HG02763 (cell line): ENCODE measurements around the gene KCNIP4.

Experiments used
- ATAC-seq: cut with Tn5 transposase; IDR thresholded peaks from one replicate; pipeline ENCODE4 v1.9.1; 2021; ENCODE audit warnings: mild to moderate bottlenecking, moderate library complexity; ENCODE audit not compliant: unreplicated experiment

KCNIP4 gene

DNA sequence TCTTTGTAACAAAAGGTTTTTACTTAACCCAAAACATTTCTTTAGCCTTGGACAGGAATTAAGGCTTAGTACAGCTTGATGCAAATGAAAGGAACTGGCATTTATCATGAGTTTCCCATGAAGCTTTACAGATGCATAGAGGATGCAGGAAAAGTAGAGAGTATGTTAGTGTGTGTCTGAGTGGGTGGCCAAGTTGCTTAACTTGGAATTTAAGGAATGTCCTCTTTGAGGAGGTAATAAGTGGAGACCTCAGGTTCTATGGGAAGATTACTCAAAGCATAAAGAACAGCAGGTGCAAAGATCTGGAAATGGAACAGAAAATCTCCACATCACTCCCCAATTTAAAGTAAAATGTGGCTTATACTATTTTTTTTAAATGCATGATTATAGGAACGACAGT is 457.9 kb downstream of the KCNIP4 start:
- ATAC-seq = no peak

DNA sequence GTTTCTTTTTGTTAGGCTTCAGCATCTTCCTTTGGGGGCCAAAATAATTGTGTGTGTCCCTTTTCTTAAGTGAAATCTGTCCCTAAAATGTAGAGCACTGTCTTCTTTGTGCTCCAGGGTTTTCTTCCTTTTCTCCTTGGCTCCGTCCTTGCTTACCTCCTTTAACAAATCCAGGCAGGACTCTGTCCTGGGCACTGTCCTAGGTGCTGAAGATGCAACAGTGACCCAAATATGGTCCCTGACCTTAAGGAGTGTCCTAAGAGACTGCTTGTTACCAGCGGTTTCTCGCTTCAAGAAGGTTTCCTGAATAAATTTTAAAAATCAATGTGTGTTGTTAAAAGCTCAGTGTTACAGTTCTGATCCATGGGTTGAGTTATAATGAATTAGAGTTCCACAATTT is 471.8 kb downstream of the KCNIP4 start:
- ATAC-seq = no peak

DNA sequence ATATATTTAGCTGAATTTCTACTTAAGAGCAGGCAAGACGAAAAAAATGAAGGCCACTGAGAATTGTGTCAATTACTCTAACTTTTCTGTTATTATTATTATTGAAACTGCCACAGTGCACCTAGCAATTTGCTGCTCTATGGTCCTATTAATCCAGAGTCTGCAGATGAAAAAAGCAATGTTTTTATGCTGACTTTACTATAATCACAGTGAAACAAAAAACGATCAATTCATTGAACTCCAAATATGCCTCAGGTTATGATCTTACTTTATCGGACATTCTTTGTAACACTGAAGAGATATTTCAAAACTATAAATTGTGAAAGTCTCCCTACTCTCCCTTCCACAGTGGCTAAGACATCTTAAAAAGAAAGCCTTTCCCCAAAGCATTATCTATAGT is 474.4 kb downstream of the KCNIP4 start:
- ATAC-seq = no peak

DNA sequence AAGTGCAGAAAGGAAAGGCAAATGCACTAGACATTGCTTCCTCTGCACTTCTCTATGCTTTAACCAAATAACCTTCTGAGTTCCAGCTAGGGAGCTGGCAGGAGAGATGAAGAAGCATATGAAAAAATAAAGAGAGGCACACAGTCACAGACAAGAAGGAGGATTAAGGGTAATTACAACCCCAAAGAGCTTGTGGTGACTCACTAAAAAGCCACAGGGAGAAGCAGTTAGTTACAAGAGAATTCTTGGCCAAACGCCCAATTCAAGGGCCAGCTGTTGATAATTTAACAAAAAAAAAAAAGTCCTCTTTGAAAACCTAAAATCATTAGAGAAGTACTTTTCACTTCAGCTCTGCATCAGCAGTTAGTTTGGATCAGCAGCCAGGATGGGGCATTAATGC is 478.0 kb downstream of the KCNIP4 start:
- no peak for ATAC-seq

DNA sequence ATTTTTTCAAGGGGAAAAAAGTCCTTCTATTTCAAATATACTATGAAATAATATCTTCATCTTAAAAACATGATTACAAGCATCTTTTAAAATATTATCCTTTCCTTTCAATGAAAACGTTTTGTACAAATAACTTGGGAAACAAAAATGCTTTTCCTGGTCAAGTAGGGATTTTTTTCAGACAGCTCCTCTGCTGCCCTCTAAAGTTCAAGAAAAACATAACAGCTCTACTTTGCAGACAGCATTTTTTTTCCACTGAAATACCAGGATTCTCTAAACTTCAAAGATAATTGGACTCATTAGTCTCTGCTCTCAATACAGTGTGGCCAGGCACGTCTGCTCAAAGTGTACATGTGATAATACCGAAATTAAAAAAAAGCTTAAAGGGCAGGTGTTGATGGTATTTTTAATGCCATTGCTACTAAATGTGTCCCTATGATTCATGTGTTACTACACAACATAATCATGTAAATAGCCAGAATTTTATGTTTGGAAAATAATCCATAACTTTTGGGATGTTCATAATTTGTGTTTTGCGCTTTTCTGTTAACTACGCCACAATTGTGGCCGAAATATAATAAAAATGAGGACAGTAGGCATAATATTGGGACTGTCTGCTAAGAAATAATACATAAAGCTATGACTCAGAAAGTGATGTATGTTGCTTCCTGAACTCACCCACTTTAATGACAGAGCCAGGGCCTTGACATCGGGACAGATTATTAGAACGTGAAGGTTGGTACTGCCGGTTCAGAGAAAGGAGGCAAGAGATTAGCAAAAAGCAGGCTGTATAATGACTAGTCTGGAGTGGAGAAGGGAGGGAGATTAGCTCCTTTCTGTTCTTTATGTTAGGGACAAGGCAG is 478.9 kb downstream of the KCNIP4 start:
- no peak for ATAC-seq

DNA sequence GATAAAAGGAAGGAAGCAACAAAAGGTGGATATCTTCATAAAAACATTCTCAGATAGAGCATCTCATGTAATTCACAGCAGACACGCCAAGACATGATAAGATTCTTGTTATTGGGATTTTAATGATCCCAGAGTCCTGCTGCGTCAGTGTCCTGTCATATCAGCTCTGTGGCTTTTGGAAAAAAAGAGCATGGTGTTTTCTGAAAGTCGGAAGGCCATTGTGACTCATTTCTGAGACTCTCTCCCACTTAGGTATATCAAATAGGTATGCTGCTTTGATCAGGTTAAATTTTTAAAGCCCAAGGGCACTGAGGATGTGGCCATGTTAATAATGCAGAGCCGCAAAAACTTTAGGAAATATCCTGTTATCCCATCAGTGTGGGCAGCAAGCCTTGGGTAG is 481.0 kb downstream of the KCNIP4 start:
- ATAC-seq = no peak

DNA sequence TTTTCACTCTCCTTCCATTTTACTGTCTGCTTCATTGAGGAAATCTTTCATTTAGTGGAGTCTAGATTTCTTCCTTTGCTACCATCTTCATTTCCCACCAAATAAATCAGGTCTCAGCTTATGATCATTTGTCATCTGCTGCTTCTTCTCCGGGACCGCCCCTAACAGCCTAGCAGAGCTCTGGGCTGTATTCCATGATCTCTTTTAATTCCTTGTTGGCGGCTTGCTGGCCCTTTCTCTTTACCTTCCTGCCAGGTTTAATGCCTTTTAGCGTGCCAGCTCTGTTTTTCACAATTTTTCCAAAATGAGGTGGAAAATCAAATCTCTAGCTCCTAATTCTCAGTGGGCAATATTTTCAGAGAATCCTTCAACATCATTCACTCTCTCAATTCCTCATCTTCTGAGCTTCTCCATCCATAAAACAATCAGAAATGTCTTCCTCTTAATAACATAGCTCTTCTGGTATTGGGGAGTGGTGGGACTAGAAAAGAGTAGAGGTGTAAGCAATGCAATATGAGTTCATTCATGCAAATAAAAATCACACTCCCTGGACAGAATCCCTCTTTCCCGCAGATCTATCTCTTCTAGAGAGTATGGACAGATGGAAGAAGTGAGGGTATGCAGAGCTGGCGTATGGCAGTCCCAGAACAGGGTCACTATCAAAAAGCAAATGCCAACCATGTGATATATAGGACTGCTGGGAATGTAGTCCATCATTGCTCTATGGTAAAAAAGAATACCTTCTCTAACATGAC is 491.3 kb downstream of the KCNIP4 start:
- ATAC-seq = no peak

DNA sequence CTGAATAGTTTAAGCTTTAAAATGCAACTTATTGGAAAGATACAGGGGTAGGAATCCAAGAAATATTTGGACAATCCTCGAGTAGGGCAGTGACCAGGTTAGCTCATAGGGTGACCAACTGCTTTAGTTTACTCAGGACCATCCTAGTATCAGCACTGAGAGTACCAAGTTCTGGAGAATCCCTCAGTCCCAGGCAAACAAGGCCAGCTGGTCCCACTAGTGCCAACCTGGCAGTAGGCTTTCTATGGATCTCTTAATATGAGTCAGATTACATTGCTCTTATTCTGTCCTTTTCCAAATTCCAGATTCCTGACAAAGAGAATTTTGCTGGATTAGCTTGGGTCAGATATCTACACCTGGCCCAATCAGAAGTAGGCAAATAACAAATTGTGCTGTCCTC is 493.7 kb downstream of the KCNIP4 start:
- ATAC-seq = no peak

DNA sequence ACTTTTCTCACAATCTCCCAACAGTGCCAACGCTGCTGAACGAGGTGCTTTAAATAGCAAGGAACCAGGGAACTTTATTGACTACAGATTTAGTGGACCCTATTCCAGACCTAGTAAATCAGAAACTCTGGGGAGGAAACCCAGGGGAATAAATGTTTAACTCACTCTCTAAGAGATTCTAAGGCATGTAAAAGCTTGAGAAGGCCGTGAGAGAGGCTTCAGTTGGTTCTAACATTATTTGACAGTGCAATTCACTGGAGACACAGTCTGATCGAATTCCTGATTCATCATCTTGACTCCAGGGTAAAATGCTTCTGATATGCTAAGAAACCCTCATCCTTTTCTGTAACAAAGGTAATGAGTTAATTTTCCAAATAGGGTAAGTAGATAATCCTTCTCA is 494.4 kb downstream of the KCNIP4 start:
- ATAC-seq = no peak

DNA sequence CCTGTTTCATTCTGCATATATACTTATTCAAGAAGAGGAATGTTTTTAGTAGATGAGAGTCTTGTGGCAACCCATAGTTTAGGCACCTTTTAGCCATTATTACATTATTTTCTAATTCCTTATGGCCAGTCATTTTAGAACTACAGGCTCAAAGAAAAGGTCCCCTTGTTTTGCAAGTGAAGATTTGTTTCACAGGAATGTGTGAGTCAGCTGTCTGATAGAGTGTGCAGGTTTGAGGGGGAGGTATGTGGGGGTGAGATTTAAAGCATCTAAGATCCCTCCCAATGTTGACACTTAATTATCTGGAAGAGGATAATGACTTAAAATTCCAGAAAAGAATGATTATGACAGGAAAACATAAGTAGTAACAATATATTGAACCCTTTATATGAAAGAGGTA is 495.6 kb downstream of the KCNIP4 start:
- ATAC-seq = no peak

DNA sequence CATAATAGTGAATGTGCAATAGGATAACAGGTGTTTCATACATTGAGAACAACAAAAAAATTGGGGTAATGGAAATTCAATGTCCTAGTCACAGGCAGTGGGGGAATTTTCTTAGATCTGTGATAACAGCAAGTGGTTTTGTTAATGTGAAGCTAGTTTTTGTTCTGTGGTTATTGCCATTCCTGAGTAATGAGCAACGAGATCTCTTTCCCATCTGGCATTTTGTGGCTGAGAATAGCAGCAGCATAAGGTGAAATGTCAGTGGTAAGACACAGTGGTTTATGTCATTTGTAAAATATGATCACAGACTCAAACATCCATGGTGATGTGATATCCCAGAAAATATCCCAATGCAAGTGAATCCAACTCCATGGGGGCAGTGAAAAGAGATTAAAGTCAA is 497.5 kb downstream of the KCNIP4 start:
- ATAC-seq = no peak

DNA sequence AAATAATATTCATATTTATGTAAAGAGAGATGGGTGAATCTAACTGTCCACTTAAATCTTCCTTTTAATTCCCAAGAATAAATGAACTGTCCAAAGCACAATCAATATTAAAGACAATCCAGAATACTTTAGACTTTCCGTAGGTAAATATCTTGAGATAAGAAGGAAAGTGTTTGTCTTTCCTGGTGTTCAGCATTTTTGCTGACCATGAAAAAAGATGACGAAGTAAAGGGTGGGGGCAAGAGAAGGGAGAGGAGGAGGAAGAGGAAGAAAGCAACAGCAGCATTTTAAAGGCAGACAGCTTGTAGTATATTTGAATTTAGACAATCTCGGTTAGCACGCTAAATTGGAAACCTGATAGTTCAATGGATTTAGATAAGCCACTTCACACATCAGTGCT is 498.2 kb downstream of the KCNIP4 start:
- no peak for ATAC-seq

DNA sequence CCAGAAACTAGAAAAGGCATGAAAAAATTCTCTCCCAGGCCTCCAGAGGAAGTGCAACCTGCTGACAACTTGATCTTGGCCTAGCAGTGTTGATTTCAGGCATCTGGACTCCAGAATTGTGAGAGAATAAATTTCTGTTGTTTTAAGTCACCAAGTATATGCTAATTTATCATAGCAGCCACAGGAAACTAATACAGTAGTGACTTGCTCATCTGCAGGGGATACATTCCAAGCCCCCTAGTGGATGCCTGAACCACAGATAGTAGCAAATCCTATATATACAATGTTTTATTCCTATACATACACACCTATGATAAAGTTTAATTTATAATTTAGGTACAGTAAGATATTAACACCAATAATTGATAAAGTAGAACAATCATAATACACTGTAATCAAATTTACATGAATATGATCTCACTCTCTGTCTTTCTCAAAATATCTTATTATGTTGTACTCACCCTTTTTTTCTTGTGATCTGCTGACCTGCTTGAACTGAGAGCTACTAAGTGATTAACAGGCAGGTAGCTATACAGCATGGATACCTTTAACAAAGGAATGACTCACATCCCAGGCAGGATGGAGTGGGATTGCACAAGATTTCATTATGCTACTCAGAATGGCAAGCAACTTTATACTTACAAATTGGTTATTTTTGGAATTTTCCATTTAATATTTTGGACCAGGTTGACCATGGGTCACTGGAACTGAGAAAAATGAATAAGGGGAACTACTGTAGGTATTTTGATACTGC is 501.1 kb downstream of the KCNIP4 start:
- no peak for ATAC-seq

DNA sequence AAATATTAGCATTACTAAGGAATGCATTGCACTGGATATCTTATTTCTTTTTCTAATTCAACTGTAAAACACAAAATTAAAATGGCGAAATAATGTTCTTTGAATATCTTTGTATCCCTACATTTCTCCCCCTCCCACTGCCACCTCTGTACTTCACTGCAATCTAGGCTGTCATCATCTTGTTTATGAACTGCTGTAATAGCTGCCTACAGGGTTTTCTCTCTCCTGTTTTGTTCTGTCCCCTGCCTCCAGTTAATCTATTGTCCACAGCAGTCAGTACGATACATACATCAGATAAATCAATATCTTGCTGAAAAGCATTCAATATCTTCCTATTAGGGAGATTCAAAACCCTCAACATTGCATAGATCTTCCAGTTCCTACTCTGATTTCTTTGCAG is 528.4 kb downstream of the KCNIP4 start:
- no peak for ATAC-seq

DNA sequence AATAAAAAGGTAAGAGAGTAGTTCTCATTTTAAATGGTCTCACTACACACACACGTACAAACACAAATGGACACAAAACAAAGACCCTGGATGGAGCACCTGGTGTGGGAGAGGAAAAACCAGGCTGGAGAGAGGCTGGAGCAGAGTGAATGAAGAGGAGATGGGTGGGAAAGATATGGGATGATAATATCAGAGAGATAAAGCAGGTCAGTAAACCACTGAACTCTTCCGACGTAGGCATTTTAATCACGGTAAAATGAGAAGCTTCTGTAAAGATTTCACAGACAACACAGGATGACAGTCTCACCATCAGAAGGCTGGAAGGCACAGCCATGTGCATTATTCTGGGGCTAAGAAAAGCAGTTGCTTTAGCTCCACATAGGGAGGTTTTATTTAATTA is 532.8 kb downstream of the KCNIP4 start:
- no peak for ATAC-seq

DNA sequence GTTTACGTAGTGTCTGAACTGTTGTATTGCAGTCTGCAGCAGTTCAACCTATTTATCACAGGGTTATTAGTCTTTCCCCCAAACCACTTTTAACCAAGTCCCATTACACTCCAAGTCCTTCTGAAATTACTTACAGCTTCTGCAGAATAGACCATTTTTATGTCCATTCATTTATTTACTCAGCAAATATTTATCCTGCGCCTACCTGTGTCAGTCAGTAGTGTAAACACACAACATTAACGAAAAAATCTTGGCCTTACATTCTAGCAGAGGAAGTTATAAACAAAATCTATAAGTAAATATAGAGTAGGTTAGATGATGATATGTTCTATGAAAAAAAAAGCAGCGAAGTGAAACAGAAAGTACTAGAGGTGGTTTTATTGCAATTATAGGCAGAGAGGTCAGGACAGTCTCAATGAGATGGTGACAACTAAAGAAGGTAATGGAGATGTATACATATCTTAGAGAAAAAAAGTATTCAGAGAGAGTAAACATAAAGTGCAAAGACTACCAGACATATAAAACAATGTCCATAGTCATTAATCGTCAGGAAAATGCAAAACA is 534.7 kb downstream of the KCNIP4 start:
- no peak for ATAC-seq

DNA sequence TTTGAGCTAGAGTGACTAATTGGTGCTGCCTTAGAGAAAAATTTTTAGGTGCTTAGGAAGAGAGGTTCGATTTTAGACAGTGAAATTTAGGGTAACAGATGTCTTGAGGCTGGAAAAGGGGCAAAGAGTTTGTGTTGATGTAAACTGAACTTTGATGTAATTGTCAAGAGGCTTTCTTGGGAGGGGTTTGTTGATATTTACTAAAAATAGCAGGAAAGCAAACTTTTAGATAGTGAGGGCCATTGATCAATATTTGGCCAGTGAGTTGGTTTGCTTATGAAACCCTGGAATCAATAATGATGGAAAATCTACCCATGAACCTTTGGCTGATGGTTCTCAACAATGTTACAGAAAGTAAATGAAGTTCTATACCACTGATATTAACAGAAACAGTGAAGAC is 537.5 kb downstream of the KCNIP4 start:
- ATAC-seq = no peak

DNA sequence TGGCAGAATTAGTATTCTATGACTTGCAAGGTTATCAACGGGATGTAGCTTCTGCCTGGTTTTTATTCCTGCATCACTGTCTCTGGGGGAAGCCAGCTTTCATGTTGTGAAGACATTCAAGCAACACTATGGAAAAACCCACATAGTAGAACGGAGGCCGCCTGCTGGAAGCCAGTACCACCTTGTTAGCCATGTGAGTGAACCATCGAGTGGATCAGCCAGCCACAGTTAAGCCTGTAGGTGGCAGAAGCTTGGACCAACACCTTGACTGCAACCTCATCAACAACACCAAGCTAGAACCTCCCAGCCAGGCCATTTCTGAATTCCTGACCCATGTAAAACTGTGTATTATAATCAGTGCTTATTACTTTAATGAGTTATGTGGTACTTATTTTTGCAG is 538.2 kb downstream of the KCNIP4 start:
- no peak for ATAC-seq

DNA sequence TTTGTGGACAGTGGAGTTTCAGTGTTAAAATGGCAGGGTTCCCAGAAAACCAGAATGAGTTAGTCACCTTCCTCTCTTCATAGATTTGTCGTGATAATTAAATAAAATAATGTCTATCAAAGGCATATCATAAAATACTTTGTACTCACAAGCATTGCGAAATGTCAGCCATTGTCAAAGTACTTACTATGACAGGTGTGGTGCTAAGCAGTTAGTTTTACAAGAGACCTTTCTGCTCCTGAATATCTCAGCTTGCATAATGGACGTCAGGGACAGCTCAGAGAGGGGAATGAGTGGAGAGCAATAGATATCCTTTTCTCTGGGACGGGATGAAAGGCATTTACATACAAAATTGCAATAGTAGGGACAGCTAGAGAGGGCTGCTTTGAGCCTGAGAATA is 560.9 kb downstream of the KCNIP4 start:
- ATAC-seq = no peak

DNA sequence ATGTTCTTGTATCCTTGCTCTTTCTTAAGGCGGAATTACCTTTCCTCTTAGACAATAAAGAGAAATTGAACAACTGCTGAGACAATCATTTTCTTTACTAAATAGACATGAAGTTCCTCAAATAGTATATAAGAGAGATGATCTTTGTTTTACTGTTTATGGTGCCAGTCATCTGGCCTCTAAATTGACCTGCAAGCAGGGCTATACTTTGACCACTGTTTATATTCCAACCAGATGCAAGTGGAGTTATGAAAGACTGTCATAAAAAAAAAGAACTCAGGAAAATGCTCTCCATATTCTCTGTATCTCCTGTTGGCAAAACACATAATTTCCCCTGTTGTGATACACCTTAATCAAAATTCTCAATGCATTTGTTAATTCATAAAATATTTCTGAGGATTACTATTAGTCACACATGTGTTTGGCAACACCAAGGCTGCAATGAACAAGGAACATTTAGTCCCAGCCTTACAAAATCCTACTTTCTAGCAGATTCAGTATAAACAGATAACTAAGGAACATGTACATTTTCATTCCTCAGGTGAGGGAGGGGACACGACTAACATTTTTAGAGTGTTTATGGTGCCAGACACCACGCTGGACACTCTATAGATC is 562.3 kb downstream of the KCNIP4 start:
- no peak for ATAC-seq

DNA sequence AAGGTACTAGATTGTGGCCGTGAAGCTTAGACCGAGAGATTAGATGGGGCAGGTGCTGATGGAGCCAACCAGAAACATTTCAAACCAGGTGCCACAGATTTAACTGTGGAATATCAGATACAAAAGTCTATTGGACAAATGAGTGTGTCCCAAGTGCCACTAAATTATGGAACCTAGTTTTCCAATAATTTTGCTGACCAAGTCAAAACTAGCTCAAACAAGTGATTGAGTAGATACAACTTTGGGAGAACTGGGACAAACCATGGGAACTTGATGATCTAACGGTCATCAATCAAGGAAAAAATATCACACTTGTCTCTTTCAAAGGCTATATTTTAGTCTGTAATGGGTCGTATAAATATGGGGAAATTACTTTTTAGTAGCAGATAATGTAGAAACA is 562.9 kb downstream of the KCNIP4 start:
- no peak for ATAC-seq
